ENCODE data around the gene GASK1B. TPM values are rescaled to one million over a fixed set of nuclear protein-coding genes. Genes with fewer than 3 reads are reported as not detected.

GASK1B gene
- total RNA-seq, 4 donors from 2014 or later, result 7.9 to 22.5 (median 14.1) TPM

- Histone ChIP-seq H3K27me3 (no peaks in the 10 kb centered on the region), H3K9me3 (no peaks in the 10 kb centered on the region), H3K4me3 (no peak overlapping the region), H3K4me1 (no peaks in the 10 kb centered on the region), H3K27ac (no peak overlapping the region), H3K36me3 (no peaks in the 10 kb centered on the region)
- in situ Hi-C loops (cut with MboI; ENCODE audit: low pct_ligation_motif_present in 1 of 4, low pct_unique_long_range_greater_than_20kb in 1 of 4, low sequenced_read_pairs in 3 of 4) (loop anchor here in 1 of 4 donors (10.0 kb wide), 1 partner anchor 72 kb away; no protein-coding TSS in a partner anchor), intact Hi-C loops (cut with DNase I; ENCODE audit: low total_unique reads) (no loop called here)
- WGBS, 2 donors (ENCODE audit: low coverage in 1 of 2), result 91 to 92% methylated on average over 11 to 15 of the region's 15 CpGs
- no peak for DNase-seq
- TF ChIP-seq CTCF (IDR thresholded peaks at IDR 0.05), result no peak
Measured at GRCh38 chr4:158182736-158183135, 9.9 kb upstream of the GASK1B start.

GRCh38 chr4:158181906-158182305 lies 9.1 kb upstream of the GASK1B start:
- H3K4me3 ChIP-seq, result no peak overlapping the region
- H3K4me1 ChIP-seq, result no peaks in the 10 kb centered on the region
- H3K36me3 ChIP-seq, result no peaks in the 10 kb centered on the region
- no peak overlapping the region for H3K27ac ChIP-seq
- no peaks in the 10 kb centered on the region for H3K9me3 ChIP-seq
- 83% methylated on average over 2 to 5 of the region's 5 CpGs for WGBS, 2 donors (ENCODE audit: low coverage in 1 of 2)
- intact Hi-C loops (cut with DNase I; ENCODE audit: low total_unique reads) (no loop called here), in situ Hi-C loops (cut with MboI; ENCODE audit: low pct_ligation_motif_present in 1 of 4, low pct_unique_long_range_greater_than_20kb in 1 of 4, low sequenced_read_pairs in 3 of 4) (loop anchor here in 1 of 4 donors (10.0 kb wide), 1 partner anchor 73 kb away; no protein-coding TSS in a partner anchor)
- H3K27me3 ChIP-seq, result no peaks in the 10 kb centered on the region
- no peak for TF ChIP-seq CTCF (IDR thresholded peaks at IDR 0.05)
- no peak for TF ChIP-seq EP300 (IDR thresholded peaks at IDR 0.05; ENCODE audit: low read depth)
- no peak for TF ChIP-seq POLR2A (IDR thresholded peaks at IDR 0.05)
- no peak for TF ChIP-seq POLR2AphosphoS5 (IDR thresholded peaks at IDR 0.05)
- DNase-seq, result no peak

- intact Hi-C loops (cut with DNase I; ENCODE audit: low total_unique reads) (no loop called here), in situ Hi-C loops (cut with MboI; ENCODE audit: low pct_ligation_motif_present in 1 of 4, low pct_unique_long_range_greater_than_20kb in 1 of 4, low sequenced_read_pairs in 3 of 4) (no loop called here)
- DNase-seq, result no peak
- Histone ChIP-seq H3K9me3 (no peaks in the 10 kb centered on the region), H3K36me3 (no peaks in the 10 kb centered on the region), H3K4me3 (no peak overlapping the region), H3K4me1 (peaks cover 0 to 6% (median 0%) of the 10 kb centered on the region in 4 donors), H3K27ac (no peak overlapping the region), H3K27me3 (no peaks in the 10 kb centered on the region)
- no peak for TF ChIP-seq POLR2AphosphoS5 (IDR thresholded peaks at IDR 0.05)
- TF ChIP-seq EP300 (IDR thresholded peaks at IDR 0.05; ENCODE audit: low read depth), result no peak
- no peak for TF ChIP-seq POLR2A (IDR thresholded peaks at IDR 0.05)
- TF ChIP-seq CTCF (IDR thresholded peaks at IDR 0.05), result no peak
- WGBS, 2 donors (ENCODE audit: low coverage in 1 of 2), result 80% methylated on average over 3 of the region's 3 CpGs
Measured at GRCh38 chr4:158179465-158179864, 6.6 kb upstream of the GASK1B start.

GRCh38 chr4:158176776-158177175 lies 4.0 kb upstream of the GASK1B start:
- no peak for DNase-seq
- intact Hi-C loops (cut with DNase I; ENCODE audit: low total_unique reads), result no loop called here

More at GRCh38 chr4:158176776-158177175, 4.0 kb upstream of the GASK1B start:
- H3K36me3 ChIP-seq, result no peaks in the 10 kb centered on the region
- in situ Hi-C loops (cut with MboI; ENCODE audit: low pct_ligation_motif_present in 1 of 4, low pct_unique_long_range_greater_than_20kb in 1 of 4, low sequenced_read_pairs in 3 of 4), result no loop called here
- H3K4me1 ChIP-seq, result peaks cover 0 to 25% (median 13%) of the 10 kb centered on the region in 4 donors
- no peak overlapping the region for H3K4me3 ChIP-seq
- no peak for TF ChIP-seq POLR2A (IDR thresholded peaks at IDR 0.05)
- TF ChIP-seq POLR2AphosphoS5 (IDR thresholded peaks at IDR 0.05), result no peak
- TF ChIP-seq EP300 (IDR thresholded peaks at IDR 0.05; ENCODE audit: low read depth), result no peak
- no peak for TF ChIP-seq CTCF (IDR thresholded peaks at IDR 0.05)
- H3K27me3 ChIP-seq, result no peaks in the 10 kb centered on the region
- no peak overlapping the region for H3K27ac ChIP-seq
- H3K9me3 ChIP-seq, result no peaks in the 10 kb centered on the region
